C4-2B (cell line): ENCODE measurements around the gene FLT1.

Source experiments
- H3K27ac ChIP-seq: fragments of 450-650 bp; 2 replicates; pipeline ENCODE4 v1.5.1; 2017
- CTCF ChIP-seq: fragments of 450-650 bp; conservative IDR thresholded peaks from 2 replicates; pipeline ENCODE4 v1.5.1; 2017; ENCODE audit warnings: mild to moderate bottlenecking
- ZFX ChIP-seq: fragments of 450-650 bp; IDR thresholded peaks from 2 replicates; pipeline ENCODE4 v1.6.1; 2017

FLT1 gene

DNA sequence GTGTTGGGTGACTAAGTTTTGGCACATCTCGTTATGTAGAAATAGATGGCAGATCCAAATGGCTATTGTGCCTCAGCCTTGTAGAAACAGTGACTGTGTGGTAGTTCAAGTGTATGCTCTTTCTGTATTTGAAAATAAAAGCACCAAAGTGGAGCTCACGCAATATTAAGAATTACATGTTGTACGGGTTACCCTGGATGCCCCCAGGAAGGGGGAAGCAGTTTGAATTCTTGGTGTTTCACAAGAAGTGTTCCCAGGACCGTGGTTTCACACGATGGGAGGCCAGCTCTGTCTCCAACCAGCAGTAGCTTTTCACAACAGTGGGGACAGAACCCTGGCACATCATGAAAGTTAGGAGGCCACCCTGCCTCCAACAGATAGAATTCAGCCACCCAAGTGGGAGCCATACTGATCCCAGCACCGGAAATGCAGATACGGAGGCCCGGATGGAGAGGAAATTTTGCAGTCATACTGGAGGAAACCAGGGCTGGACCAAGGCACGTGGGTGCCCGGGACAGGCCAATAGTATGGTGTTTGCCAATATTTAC, 8.9 kb downstream of the FLT1 start:
- H3K27ac ChIP-seq: no peak overlapping the region
- TF ChIP-seq CTCF: no peak
- TF ChIP-seq ZFX: no peak

DNA sequence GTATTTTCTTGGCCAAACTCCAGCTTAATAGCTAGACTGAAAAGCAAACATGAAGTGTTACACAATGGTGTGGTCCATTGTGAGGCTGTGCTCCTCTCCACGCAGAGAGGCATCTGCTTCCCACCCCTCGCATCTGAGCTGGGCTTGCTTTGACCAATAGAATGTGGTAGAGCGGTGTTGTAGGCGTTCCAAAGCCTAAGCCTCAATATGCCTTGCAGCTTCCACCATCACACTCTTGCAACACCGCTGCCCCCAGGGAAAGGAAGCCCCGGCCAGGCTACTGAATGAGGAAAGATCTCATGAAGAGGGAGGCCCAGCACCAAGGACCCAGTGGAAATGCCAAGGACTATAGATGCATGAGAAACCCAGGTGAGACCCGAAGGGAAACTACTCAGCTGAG, 9.4 kb downstream of the FLT1 start:
- no peak for TF ChIP-seq ZFX
- no peak for TF ChIP-seq CTCF
- H3K27ac ChIP-seq: no peak overlapping the region

DNA sequence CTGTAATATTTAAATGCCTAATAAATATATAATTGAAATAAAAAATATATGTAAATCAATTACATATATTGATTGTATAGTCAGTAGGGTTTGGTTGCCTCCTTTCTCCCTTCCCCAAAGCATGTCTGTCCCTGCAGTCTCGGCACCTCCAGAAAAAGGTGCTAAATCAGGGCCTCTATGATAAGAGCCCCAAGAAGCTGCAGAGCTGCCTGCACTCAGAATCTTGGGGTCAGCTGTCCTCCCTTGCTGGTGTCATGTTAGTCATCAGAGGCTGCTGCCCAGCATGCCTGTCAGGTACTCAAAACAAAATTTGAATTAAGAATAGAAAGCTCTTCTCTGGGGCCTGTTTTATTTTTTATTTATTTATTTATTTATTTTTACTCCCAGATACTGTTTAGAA, 9.8 kb downstream of the FLT1 start:
- TF ChIP-seq ZFX: no peak
- TF ChIP-seq CTCF: no peak
- no peak overlapping the region for H3K27ac ChIP-seq

DNA sequence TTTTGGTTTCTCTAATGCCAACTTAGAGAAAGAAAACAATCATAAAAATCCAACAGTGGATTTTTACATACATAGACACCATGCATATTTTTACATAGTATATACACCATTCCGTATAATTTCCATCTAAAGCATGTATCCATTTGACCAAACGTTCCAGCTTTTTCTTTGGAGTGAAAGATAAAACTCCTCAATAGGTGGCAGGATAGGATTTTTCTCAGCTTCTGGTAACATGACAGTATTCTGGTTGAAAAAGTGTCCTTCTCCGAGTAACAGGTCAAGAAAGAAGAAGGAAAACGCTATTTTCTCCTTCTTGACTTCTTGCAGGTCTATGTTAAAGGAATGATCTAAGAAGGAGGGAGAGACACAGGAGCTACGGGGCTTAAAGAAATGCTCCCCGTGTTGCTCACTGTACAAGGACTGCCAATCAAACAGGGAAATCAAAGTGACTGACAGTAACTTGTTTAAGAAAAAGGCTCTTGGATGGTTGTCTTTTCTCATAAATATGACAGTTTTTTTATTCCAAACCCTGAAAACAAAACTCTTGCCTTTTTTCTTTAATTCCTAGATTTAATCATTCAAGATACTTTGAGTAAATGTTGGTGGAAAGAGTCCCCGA, 11.5 kb downstream of the FLT1 start:
- no peak for TF ChIP-seq ZFX
- peak; percentile 27 for TF ChIP-seq CTCF
- no peak overlapping the region for H3K27ac ChIP-seq

- no peak overlapping the region for H3K27ac ChIP-seq
- TF ChIP-seq CTCF (no peak), ZFX (no peak)
These were observed 15.9 kb downstream of the FLT1 start for GRCh38 chr13:28479005-28479404.

DNA sequence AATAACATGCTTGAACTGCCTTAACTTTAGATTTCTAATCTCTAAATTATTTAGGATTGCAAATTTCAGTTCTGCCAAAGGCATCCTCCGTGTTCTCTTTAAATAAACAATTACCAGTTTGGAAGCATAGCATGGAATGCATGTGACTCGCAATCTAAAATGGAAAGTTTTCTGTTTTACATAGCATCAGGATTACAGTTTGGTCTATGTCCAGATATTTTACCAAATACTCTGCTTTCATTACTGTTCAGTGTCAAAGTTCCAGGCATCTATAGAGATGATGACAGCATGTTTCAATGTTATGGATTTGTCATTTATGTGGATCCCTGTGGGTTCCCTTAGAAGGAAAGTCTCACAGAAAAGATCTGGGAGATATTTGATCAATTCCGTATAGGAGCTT, 16.8 kb downstream of the FLT1 start:
- no peak overlapping the region for H3K27ac ChIP-seq
- no peak for TF ChIP-seq CTCF
- TF ChIP-seq ZFX: no peak

DNA sequence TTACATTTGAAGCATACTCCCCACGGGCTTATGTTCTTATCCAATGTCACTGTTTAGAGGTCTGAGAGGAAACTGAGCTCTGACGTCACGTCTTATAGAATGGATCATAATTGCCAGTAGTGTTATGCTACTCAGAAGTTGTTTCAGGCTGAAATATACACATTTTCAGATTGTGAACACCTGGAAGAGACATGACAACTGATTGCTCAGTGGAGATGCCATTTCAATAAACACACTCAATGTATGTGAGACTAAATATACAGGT, 17.3 kb downstream of the FLT1 start:
- H3K27ac ChIP-seq: no peak overlapping the region
- no peak for TF ChIP-seq CTCF
- TF ChIP-seq ZFX: no peak
